ENCODE results near the gene MAMDC2. TPM values are rescaled to one million over a fixed set of nuclear protein-coding genes. Genes with fewer than 3 reads are reported as not detected.

Gene MAMDC2
- total and polyA plus RNA-seq, 2 of the 8 experiments (the other 6 are each of a cell fraction or from before 2014, with no cell fraction given) = 6.1 to 15.4 TPM

DNA sequence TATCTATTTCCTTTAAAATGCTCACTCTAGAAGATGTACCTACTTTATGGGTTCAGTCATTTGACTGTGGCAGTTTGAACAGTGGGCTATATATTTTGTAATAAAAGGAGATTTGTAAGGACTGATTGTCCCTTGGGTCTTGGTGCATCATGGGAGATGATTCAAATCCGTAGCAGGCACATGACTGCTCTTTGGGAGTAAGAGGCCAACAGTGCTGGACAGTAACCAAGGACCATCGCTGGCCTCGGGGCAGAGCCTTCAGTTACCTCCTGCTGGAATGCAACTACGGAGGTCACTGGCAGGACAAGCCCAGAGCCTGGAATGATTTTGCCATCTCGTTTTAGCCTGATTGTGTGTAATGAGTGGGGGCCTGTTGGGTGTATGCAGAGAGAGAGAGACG, 7.0 kb upstream of the MAMDC2 start:
- peaks cover 5 to 6% of the 10 kb centered on the region in 2 experiments for H3K9me3 ChIP-seq (ENCODE audit: insufficient read depth in 2 of 2, low read depth in 1 of 2, low read length in 1 of 2)
- no peak for FAIRE-seq
- no peak overlapping the region for H2BK15ac ChIP-seq (ENCODE audit: low read length)
- no peak overlapping the region for H3K4me2 ChIP-seq (ENCODE audit: insufficient read depth in 1 of 2, low read depth in 2 of 2, low read length in 2 of 2)
- H3K27ac ChIP-seq (ENCODE audit: low read depth, low read length) = no peak overlapping the region
- no peak overlapping the region for H4K5ac ChIP-seq (ENCODE audit: insufficient read length, low read depth, low read length)
- POLR2A ChIA-PET (ENCODE audit: partially characterized antibody) = no interaction called here
- H3K23ac ChIP-seq (ENCODE audit: insufficient read length) = no peak overlapping the region
- H2BK5ac ChIP-seq (ENCODE audit: low read depth, low read length) = no peak overlapping the region
- no peaks in the 10 kb centered on the region for H4K20me1 ChIP-seq (replicated peaks in 1 of 2; ENCODE audit: control insufficient read depth in 1 of 2, insufficient read depth in 2 of 2, low read length in 2 of 2)
- no peak overlapping the region for H3K4me3 ChIP-seq (ENCODE audit: extremely low read depth in 1 of 4, insufficient read depth in 2 of 4, low read depth in 3 of 4, low read length in 4 of 4)
- H4K8ac ChIP-seq (ENCODE audit: extremely low read depth, insufficient read depth, low read length) = no peak overlapping the region
- no peaks in the 10 kb centered on the region for H3K79me2 ChIP-seq (ENCODE audit: control insufficient read depth in 1 of 2, insufficient read depth in 2 of 2, low read length in 2 of 2)
- 0 out of 2 replicates have a peak overlapping the region, but pooled peaks have one; percentile 20 for H2BK12ac ChIP-seq (ENCODE audit: low read depth, low read length)
- no peak overlapping the region for H3K56ac ChIP-seq (replicated peaks; ENCODE audit: insufficient read length, low read depth, low read length)
- H2BK20ac ChIP-seq (ENCODE audit: low read length) = no peak overlapping the region
- CTCF ChIA-PET (ENCODE audit: partially characterized antibody) = interaction anchor here (0.7 to 1.0 kb wide), 2 partner anchors 75 to 77 kb away, joined by 3 read pairs; no protein-coding TSS in a partner anchor
- no peak overlapping the region for H3K18ac ChIP-seq (ENCODE audit: extremely low read depth, low read length)
- no peak overlapping the region for H3K14ac ChIP-seq (ENCODE audit: insufficient read length)
- no peak overlapping the region for H3K4ac ChIP-seq (replicated peaks; ENCODE audit: insufficient read length, low read depth, low read length)
- H2AK5ac ChIP-seq (ENCODE audit: low read depth, low read length) = no peak overlapping the region
- no peaks in the 10 kb centered on the region; the same call in 1 of the 2 replicates for H3K23me2 ChIP-seq (ENCODE audit: low read depth, low read length)
- H2BK120ac ChIP-seq (replicated peaks; ENCODE audit: low read depth, low read length) = no peak overlapping the region
- H3K79me1 ChIP-seq (ENCODE audit: low read depth, low read length) = no peaks in the 10 kb centered on the region
- H4K91ac ChIP-seq (replicated peaks; ENCODE audit: insufficient read length, low read length) = no peak overlapping the region
- no peaks in the 10 kb centered on the region for H3K27me3 ChIP-seq (replicated peaks in 1 of 4; ENCODE audit: control insufficient read depth in 3 of 4, extremely low read depth in 1 of 4, insufficient read depth in 3 of 4, low read length in 3 of 4)
- no peak overlapping the region for H3K9ac ChIP-seq (replicated peaks in 1 of 4; ENCODE audit: extremely low read depth in 1 of 4, low read depth in 3 of 4, low read length in 3 of 4)
- 91% methylated on average over 6 of the region's 6 CpGs; no CpG with 5 or more reads in 1 of the 2 experiments for WGBS, 2 experiments (ENCODE audit: extremely low coverage in 1 of 2, insufficient coverage in 1 of 2, insufficient read length in 1 of 2, insufficient replicate concordance in 2 of 2, low coverage in 1 of 2, low lambda C conversion rate in 2 of 2, missing lambda C conversion rate in 1 of 2)
- no peak overlapping the region for H2AFZ ChIP-seq (ENCODE audit: low read length)
- DNase-seq (ENCODE audit: low read depth in 1 of 2, low spot score in 2 of 2) = no peak
- no peaks in the 10 kb centered on the region for H3K36me3 ChIP-seq (ENCODE audit: control insufficient read depth in 2 of 4, insufficient read depth in 4 of 4, low read length in 3 of 4)
- H3K4me1 ChIP-seq (replicated peaks in 1 of 4; ENCODE audit: control insufficient read depth in 3 of 4, insufficient read depth in 4 of 4, low read length in 3 of 4) = no peaks in the 10 kb centered on the region
- TF ChIP-seq MAFK (IDR thresholded peaks at IDR 0.05; ENCODE audit: low read depth, low read length) = no peak
- TF ChIP-seq SIRT6 (IDR thresholded peaks at IDR 0.05; ENCODE audit: low read length) = no peak
- no peak for TF ChIP-seq EZH2 (IDR thresholded peaks at IDR 0.05; ENCODE audit: low read depth, low read length, severe bottlenecking)
- no peak for TF ChIP-seq JUN (IDR thresholded peaks at IDR 0.05; ENCODE audit: low read depth, low read length)
- TF ChIP-seq CREB1 (IDR thresholded peaks at IDR 0.05) = no peak
- TF ChIP-seq TEAD4 (IDR thresholded peaks at IDR 0.05; ENCODE audit: low read depth, low read length) = no peak
- no peak for TF ChIP-seq CEBPB (IDR thresholded peaks at IDR 0.05; ENCODE audit: low read depth, low read length)
- no peak for TF ChIP-seq HDAC2 (IDR thresholded peaks at IDR 0.05; ENCODE audit: borderline replicate concordance in 1 of 2, low read depth in 2 of 2, low read length in 2 of 2)
- TF ChIP-seq CBX8 (IDR thresholded peaks at IDR 0.05; ENCODE audit: borderline replicate concordance, low read depth, low read length) = no peak
- no peak for TF ChIP-seq FOSL1 (IDR thresholded peaks at IDR 0.05; ENCODE audit: insufficient read depth, low read depth, low read length)
- no peak for TF ChIP-seq POLR2A (IDR thresholded peaks at IDR 0.05; ENCODE audit: control extremely low read depth in 1 of 2, low read depth in 2 of 2, low read length in 2 of 2)
- no peak for TF ChIP-seq SRF (IDR thresholded peaks at IDR 0.05; ENCODE audit: low read depth, low read length)
- TF ChIP-seq RXRA (IDR thresholded peaks at IDR 0.05; ENCODE audit: insufficient read depth, low read depth, low read length) = no peak
- TF ChIP-seq YY1 (IDR thresholded peaks at IDR 0.05; ENCODE audit: low read depth, low read length) = no peak
- no peak for TF ChIP-seq KDM4A (IDR thresholded peaks at IDR 0.05; ENCODE audit: low read depth, low read length, severe bottlenecking)

Data from H1 (cell line).